GM23248 (cell line): Measurements from ENCODE around the gene AOPEP.

Source experiments
- EZH2 ChIP-seq: fragments of 200-600 bp; sonication (generic); IDR thresholded peaks from 2 replicates; pipeline ENCODE4 v1.6.1; 2018; ENCODE audit warnings: antibody characterized with exemption, mild to moderate bottlenecking; ENCODE audit not compliant: insufficient read depth, poor library complexity, severe bottlenecking
- EZH2phosphoT487 ChIP-seq: fragments of 200-600 bp; sonication (generic); IDR thresholded peaks from 2 replicates; pipeline ENCODE4 v1.6.1; 2018; ENCODE audit warnings: antibody characterized with exemption, moderate library complexity, mild to moderate bottlenecking, low read depth; ENCODE audit not compliant: insufficient read depth

GRCh38 chr9:95035846-95036245, 309.3 kb downstream of the AOPEP start:
- no peak for TF ChIP-seq EZH2
- TF ChIP-seq EZH2phosphoT487: no peak
